ENCODE data around the gene TRABD2B. TPM values are rescaled to one million over a fixed set of nuclear protein-coding genes. Genes with fewer than 3 reads are reported as not detected.

The TRABD2B gene
- total RNA-seq, 1 experiment from 2014 or later: 2.0 TPM

DNA sequence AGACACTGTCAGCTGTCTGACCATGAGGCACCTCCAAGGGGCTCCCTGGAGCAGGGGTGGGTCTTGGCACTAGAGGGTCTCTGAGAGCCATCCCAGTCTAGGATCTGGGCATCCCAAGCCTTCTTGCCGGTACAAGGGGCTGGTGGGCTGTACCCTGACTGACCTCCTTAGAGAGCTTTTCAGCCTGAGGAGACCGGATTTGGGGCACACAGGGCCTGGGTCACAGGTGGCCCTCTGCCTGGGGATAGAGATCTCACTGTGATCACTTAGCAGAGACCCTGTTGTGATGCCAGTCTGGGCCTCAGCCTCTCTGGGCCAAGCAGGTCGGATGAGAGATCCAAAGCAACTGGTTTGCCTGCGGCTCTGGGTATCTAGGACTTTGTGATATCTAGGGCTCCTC, 227.2 kb downstream of the TRABD2B start:
- no peak for DNase-seq
- H3K36me3 ChIP-seq (replicated peaks; ENCODE audit: control insufficient read depth, insufficient read depth, low read length): no peaks in the 10 kb centered on the region

DNA sequence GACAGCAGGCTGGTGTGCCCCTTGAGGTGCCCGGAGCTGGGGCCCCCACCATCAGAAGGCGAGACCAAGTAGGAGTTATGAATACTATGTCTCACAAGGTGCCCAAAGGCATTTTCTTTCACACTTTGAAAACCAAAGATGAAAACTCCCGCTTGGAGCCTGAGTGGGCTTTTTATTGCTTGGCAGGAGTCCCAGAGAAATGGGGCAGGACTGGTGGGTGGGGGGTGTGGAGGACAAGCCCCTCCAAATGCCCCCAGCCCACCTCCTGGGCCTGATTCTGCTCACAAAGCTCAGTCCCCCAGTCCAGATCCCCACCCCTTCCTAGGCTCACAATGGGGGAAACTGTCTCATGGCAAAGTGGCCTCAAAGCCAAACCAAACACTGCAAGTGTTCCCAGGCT, 227.9 kb downstream of the TRABD2B start:
- Histone ChIP-seq H3K4me3 (ENCODE audit: insufficient read depth, low read depth, low read length) (no peak overlapping the region), H3K36me3 (replicated peaks; ENCODE audit: control insufficient read depth, insufficient read depth, low read length) (no peaks in the 10 kb centered on the region), H3K27me3 (ENCODE audit: control insufficient read depth, insufficient read depth, low read length) (no peaks in the 10 kb centered on the region)
- no peak for DNase-seq

More for the DNA sequence above, 227.2 kb downstream of the TRABD2B start:
- Histone ChIP-seq H3K27me3 (ENCODE audit: control insufficient read depth, insufficient read depth, low read length) (no peaks in the 10 kb centered on the region), H3K4me3 (ENCODE audit: insufficient read depth, low read depth, low read length) (no peak overlapping the region)

DNA sequence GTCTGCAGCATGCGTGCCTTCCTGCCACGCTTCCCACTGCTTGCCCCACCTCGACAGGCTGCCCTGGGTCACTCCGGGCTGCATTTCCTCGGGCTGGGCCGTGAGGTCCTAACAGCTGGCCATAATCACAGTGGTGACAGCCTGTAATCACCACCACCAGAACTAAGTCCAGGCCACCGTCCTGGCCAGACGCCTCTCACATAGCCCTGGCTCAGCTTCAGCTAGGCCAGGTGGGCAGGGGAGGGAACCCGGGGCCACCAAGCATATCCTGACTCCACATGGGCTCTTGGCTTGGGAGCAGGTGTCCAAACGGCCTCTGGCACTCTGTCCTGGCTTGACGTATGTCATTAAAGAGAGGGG, 229.5 kb downstream of the TRABD2B start:
- Histone ChIP-seq H3K27me3 (ENCODE audit: control insufficient read depth, insufficient read depth, low read length) (peaks cover 2% of the 10 kb centered on the region; the same call in 1 of the 2 replicates), H3K36me3 (replicated peaks; ENCODE audit: control insufficient read depth, insufficient read depth, low read length) (no peaks in the 10 kb centered on the region), H3K4me3 (ENCODE audit: insufficient read depth, low read depth, low read length) (no peak overlapping the region)
- no peak for DNase-seq

DNA sequence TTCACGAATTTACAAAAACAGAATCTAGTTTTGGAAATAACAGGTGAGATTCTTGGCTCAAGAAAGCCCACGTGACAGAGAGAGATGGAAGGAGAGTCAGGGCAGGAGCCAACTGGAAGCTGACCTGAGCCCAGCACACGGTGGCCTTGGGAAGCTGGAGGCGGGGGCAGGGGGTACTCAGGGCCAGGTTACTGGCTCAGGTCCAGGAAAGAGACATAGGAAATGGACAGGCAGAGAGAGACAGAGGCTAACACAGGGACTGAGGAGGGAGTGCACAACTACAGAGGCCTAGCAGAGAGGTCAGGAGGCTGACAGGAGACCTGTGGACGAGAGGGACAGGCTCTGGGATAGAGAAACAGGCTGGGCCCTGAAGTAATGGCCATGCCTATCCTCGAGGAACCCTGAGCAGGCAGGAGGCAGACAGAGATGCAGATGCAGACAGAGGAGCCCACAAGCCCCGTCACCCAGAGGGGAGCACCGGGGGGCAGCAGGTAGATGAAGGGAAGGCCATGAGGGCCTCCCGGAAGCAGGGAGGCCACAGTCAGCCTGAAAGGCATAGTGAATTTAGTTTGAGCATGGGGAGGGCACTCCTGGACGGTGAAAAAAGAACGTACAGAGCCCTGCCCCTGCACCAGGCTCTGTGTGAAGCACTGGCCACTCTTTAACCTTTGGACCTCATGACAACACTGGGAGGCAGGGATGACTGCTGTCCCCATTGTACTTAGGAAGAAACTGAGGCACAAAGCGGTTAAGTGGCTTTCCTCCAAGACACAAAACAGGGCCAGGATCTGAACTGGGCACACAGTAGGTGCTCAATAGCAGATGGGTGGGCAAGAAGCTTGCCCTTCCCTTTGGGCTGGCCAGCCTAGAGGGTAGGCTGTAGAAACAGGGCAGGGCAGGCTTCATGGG, 230.1 kb downstream of the TRABD2B start:
- Histone ChIP-seq H3K36me3 (replicated peaks; ENCODE audit: control insufficient read depth, insufficient read depth, low read length) (no peaks in the 10 kb centered on the region), H3K27me3 (ENCODE audit: control insufficient read depth, insufficient read depth, low read length) (peaks cover 2% of the 10 kb centered on the region; the same call in 1 of the 2 replicates), H3K4me3 (ENCODE audit: insufficient read depth, low read depth, low read length) (no peak overlapping the region)
- no peak for DNase-seq

DNA sequence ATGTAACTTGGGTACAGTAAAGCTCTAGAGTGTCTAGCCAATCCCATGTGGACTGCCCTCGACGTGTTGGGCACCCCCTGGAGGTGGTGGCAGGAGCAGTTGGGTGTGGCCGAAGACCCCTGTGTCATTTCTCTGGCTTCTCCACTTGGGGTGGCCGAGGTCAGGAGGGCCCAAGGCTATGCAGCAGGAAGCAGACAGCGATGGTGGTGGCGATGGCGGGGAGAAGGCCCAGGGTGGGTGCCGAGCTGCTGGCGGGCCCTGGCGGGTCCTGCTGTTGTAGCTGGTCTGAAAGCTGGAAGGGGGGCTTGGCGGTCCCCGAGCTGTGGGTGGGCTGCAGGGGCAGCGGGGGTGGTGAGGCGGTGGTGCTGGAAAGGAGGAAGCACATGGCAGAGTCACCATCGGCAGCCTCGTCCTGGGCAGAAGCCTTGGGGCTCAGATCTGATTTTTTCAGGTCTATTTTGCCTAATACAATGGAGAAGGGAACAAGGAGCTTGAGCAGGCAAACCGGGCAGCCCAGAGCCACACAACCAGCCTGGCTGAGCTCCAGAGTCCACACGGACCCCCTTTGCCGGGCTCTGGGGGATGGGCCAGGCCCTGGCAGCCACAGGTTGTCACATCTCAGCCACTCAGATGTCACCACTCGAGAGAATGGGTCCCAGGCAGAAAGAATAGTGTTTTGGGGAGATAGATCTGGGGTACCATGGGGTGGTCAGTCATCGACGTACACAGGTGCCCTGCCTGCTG, 231.3 kb downstream of the TRABD2B start:
- H3K4me3 ChIP-seq (ENCODE audit: insufficient read depth, low read depth, low read length): no peak overlapping the region
- peaks cover 2% of the 10 kb centered on the region; the same call in 1 of the 2 replicates for H3K27me3 ChIP-seq (ENCODE audit: control insufficient read depth, insufficient read depth, low read length)
- H3K36me3 ChIP-seq (replicated peaks; ENCODE audit: control insufficient read depth, insufficient read depth, low read length): no peaks in the 10 kb centered on the region
- no peak for DNase-seq

DNA sequence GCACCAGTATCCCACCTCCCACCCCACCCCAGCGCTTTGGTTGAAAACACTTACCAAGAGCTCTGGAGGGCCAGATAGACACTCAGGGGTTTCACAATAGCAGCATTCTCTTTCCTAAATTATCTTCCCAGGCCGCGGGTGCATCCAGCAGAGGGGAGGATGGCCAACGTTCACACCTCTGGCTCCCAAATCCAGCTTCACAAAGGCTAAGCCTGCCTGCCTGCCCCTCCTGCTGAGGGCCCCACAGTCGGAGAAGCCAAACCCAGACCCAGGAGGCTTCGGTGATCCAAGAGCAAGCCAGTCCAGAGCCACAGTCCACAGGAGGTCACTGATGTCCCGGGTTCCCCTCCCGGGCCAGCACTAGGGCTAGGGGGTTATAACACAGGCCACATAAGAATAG, 231.9 kb downstream of the TRABD2B start:
- H3K27me3 ChIP-seq (ENCODE audit: control insufficient read depth, insufficient read depth, low read length): peaks cover 2% of the 10 kb centered on the region; the same call in 1 of the 2 replicates
- no peaks in the 10 kb centered on the region for H3K36me3 ChIP-seq (replicated peaks; ENCODE audit: control insufficient read depth, insufficient read depth, low read length)
- no peak for DNase-seq
- no peak overlapping the region for H3K4me3 ChIP-seq (ENCODE audit: insufficient read depth, low read depth, low read length)

DNA sequence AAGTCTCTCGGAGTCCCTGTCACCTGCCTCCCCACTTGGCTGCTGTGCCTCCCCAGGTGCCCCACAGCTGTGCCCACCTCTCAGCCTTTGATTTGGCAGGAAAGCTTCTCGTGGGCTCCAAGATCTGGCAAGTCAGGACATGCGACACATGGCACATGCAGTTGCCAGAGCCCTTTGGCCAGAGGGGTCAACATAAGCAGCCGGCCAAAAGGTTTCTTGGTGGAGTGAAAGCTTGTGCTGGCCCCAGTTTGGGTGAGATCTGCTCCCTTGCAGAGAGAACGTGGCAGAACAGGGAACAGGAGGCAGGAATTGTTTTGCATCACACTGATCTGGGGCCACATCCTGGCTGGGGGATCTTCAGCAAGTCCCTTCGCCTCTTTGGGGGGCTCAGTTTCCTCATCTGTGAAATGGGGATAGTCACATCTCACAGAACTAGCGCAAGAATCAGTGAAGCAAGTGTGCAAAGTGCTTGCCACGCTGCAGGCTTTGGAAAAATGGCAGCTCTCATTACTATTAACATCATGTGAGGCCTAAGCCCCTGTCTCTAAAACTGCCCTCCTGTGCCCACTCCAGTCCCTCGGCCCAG, 232.6 kb downstream of the TRABD2B start:
- Histone ChIP-seq H3K27me3 (ENCODE audit: control insufficient read depth, insufficient read depth, low read length) (peaks cover 2% of the 10 kb centered on the region; the same call in 1 of the 2 replicates), H3K36me3 (replicated peaks; ENCODE audit: control insufficient read depth, insufficient read depth, low read length) (no peaks in the 10 kb centered on the region), H3K4me3 (ENCODE audit: insufficient read depth, low read depth, low read length) (no peak overlapping the region)
- no peak for DNase-seq

DNA sequence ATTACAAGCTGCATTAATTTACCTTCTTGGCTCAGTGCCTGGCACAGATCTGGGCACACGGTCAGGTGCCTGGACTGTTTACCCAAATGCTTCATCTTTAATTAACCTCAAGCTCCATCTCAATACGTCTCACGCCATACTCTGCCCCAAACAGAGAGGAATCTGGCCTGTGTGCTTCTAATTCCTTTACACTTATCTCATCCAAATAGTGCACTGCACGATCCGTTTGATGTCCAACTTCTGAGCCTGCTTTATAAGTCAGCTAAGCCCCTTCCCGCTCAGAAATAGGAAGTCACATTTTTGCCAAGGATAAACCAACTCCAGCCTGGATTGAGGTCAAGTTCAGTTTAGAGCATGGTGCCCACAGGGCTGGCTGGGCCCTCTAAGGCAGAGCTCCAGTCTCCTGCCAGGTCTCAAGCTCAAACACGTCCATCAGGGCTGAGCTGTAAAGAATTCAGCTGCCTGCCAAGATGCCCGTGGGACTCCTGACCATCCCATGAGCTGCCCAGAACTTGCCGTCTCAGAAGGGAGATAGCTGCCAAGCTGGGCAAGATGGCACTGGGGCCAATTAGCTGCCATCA, 233.5 kb downstream of the TRABD2B start:
- H3K27me3 ChIP-seq (ENCODE audit: control insufficient read depth, insufficient read depth, low read length): peaks cover 2% of the 10 kb centered on the region; the same call in 1 of the 2 replicates
- no peak overlapping the region for H3K4me3 ChIP-seq (ENCODE audit: insufficient read depth, low read depth, low read length)
- DNase-seq: no peak
- no peaks in the 10 kb centered on the region for H3K36me3 ChIP-seq (replicated peaks; ENCODE audit: control insufficient read depth, insufficient read depth, low read length)

DNA sequence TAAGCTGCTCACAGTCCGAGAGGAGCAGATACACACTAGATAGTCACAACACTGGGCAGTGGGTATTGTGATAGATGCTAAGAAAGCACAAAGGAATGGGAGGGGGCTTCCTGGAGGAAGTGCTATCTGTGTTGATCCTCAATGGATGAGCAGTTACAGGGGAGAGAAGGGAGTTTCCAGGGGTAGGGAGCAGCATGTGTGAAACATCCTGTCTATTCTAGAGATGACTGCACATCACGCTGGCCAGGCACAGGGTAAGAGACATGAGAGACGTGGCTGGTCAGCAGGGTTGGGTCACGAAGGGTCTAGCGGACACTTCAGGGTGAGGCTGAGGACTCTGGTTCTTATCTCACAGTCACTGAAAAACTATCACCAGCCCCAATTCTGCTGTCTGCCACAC, 235.2 kb downstream of the TRABD2B start:
- no peak overlapping the region for H3K4me3 ChIP-seq (ENCODE audit: insufficient read depth, low read depth, low read length)
- peaks cover 2% of the 10 kb centered on the region; the same call in 1 of the 2 replicates for H3K27me3 ChIP-seq (ENCODE audit: control insufficient read depth, insufficient read depth, low read length)
- H3K36me3 ChIP-seq (replicated peaks; ENCODE audit: control insufficient read depth, insufficient read depth, low read length): no peaks in the 10 kb centered on the region
- peak; percentile 21 for DNase-seq

DNA sequence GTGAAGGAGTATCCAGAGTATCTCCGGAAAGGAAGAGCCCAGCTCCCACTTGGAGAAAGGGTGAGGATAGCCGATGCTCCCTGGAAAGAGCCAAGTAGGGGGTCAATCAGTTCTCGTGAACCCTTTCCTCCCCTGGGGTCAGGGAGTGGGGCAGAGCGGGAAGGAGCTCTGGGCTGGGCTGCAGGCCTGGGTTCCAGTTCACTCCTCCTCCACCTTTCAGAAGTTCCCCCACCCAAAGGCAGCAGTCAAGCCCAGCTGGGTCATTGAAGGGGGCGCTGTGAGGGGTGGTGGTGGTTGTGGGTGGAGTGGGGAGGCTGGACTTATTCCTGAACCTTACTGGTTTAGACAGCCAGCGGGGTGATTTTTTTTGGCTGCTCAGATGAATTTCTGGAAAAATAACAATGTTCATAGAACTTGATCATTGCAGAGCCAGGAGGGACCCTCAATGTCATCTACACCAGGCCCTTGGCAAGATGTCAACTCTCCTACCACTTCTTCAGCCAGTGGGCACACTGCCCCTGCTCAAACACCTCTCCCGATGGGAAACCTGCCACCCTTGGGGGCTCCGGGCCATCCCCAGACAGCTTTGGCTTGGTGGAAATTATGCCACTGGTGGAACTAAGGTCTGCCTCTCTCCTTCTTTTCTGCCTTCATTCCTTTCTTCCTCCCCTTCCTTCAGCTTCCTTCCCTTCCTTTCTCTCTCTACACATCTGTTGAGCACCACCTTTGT, 235.8 kb downstream of the TRABD2B start:
- peak; percentile 16 for DNase-seq
- Histone ChIP-seq H3K4me3 (ENCODE audit: insufficient read depth, low read depth, low read length) (no peak overlapping the region), H3K36me3 (replicated peaks; ENCODE audit: control insufficient read depth, insufficient read depth, low read length) (no peaks in the 10 kb centered on the region), H3K27me3 (ENCODE audit: control insufficient read depth, insufficient read depth, low read length) (peaks cover 2% of the 10 kb centered on the region; the same call in 1 of the 2 replicates)

DNA sequence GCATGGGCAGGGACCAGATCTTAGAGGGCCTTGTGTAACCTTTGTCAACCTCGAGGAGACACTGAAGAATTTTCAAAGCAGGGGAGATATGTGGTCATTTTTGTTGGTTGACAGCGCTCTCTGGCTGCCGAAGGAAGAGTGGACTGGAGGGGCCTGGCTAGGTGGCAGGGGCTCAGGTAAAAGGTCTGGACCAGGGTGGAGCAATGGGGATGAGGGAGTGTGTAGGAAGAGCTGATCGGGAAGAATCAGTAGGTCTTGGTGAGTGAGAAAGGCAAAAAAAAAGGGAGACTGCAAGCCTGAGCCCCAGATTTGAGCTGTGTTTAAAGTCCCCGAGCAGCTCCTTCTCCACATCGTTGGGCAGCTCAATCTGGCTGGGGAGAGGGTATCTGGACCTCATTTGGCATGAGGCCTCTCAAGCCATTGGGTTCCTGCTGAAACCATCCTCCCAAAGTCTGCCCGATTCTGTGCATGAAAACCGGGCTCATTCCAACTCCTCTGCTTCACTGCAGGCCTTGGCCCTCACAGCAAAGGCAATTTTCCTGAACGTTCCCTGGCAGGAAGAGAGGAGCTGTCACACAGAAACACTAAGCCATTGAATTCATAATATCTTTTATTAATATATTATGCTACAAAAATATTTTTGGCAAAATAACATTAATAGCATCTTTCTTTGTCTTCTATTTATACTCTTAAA, 237.1 kb downstream of the TRABD2B start:
- H3K27me3 ChIP-seq (ENCODE audit: control insufficient read depth, insufficient read depth, low read length): peaks cover 2% of the 10 kb centered on the region; the same call in 1 of the 2 replicates
- no peak overlapping the region for H3K4me3 ChIP-seq (ENCODE audit: insufficient read depth, low read depth, low read length)
- no peaks in the 10 kb centered on the region for H3K36me3 ChIP-seq (replicated peaks; ENCODE audit: control insufficient read depth, insufficient read depth, low read length)
- peak; percentile 61 for DNase-seq

DNA sequence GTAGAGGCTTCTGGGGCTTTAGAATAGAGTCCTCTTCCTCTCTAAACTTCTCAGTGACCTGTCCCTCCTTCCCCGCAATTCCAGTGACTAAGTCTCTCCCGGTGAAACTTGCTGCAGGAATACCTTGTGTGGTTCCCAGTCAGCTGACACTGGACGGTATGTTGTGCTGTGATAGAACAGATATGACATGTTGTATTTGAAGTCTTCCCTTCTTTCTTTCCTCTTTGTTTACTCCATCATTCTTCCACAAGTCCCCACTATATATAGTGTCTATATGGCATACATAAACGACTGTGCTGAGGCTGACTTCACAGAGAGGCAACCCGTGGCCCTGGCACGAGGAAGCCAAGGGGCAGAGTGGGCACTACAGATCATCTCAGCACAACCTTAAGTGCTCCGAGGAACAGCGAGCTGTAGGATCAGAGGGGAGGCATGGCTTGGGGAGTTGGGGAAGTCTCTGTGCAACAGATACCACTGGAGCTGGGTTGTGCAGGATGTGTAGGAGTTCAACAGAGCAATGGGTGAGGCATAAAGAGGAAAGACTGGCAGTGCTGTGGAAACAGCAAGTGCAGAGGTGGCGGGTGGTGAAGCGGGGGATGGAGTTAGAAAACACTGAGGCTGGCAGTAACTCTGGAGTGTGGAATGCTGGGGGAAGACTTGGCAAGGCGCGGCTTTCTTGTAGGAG, 237.8 kb downstream of the TRABD2B start:
- DNase-seq: peak; percentile 9
- H3K4me3 ChIP-seq (ENCODE audit: insufficient read depth, low read depth, low read length): no peak overlapping the region
- peaks cover 2% of the 10 kb centered on the region; the same call in 1 of the 2 replicates for H3K27me3 ChIP-seq (ENCODE audit: control insufficient read depth, insufficient read depth, low read length)
- no peaks in the 10 kb centered on the region for H3K36me3 ChIP-seq (replicated peaks; ENCODE audit: control insufficient read depth, insufficient read depth, low read length)

Measured in H7 (cell line).